ENCODE measurements around the gene OR14J1.
"Not testable (repeated sequence)": the region's sequence is repeated elsewhere in the genome, so short reads cannot be mapped to it uniquely, and the experiment has no call there.

The OR14J1 gene

DNA sequence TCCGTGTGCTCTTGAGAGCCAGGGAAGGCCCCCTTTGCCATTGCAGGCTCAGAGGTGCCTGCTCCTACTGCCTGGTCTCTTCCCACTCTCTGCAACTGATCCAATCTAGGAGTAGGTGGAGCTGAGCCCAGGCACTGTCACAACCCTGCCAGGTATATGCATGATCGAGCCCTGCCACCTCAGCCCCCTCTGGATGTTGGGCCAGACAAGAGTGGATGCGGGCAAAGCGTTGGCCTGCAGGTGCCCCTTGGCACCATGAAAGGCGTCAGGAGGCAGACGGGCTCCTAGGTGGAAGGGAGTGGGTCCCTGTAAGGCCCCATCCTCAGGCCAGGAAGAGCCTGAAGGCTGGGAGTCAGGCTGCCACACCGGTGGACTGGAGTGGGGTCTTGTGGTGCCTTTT, 5.9 kb upstream of the OR14J1 start:
- TF ChIP-seq, protein P1, sequence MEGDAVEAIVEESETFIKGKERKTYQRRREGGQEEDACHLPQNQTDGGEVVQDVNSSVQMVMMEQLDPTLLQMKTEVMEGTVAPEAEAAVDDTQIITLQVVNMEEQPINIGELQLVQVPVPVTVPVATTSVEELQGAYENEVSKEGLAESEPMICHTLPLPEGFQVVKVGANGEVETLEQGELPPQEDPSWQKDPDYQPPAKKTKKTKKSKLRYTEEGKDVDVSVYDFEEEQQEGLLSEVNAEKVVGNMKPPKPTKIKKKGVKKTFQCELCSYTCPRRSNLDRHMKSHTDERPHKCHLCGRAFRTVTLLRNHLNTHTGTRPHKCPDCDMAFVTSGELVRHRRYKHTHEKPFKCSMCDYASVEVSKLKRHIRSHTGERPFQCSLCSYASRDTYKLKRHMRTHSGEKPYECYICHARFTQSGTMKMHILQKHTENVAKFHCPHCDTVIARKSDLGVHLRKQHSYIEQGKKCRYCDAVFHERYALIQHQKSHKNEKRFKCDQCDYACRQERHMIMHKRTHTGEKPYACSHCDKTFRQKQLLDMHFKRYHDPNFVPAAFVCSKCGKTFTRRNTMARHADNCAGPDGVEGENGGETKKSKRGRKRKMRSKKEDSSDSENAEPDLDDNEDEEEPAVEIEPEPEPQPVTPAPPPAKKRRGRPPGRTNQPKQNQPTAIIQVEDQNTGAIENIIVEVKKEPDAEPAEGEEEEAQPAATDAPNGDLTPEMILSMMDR (conservative IDR thresholded peaks at IDR 0.05) = no peak
- H3K27ac ChIP-seq = no peak overlapping the region

DNA sequence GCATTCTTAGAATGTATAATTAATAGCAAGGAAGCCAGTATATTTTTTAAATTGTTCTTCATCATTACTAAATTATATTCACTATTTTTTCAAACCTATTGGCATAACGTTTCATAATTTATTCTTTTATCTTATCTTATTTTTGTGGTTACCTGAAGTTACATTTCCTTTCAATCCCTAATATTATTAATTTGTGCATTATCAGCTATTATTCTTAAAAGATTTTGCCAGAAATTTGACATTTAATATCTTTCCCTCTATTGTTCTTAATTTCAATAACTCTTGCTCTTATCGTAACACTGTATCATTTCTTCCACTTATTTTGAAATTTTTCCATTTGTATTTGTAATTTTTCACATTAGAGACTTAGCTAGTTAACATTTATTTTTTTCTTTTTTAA, 18.4 kb downstream of the OR14J1 start:
- TF ChIP-seq, protein P1 (conservative IDR thresholded peaks at IDR 0.05) = no peak
- no peak overlapping the region for H3K27ac ChIP-seq

DNA sequence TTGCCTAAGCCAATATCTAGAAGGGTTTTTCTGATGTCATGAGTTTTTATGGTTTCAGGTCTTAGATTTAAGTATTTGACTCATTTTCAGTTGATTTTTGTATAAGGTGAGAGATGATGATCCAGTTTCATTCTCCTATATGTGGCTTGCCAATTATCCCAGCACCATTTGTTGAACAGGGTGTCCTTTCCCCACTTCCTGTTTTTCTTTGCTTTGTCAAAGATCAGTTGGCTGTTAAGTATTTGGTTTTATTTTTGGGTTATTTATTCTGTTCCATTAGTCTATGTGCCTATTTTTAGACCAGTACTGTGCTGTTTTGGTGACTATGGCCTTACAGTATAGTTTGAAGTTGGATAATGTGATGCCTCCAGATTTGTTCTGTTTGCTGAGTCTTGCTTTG, 21.8 kb downstream of the OR14J1 start:
- not testable (repeated sequence) for H3K27ac ChIP-seq

DNA sequence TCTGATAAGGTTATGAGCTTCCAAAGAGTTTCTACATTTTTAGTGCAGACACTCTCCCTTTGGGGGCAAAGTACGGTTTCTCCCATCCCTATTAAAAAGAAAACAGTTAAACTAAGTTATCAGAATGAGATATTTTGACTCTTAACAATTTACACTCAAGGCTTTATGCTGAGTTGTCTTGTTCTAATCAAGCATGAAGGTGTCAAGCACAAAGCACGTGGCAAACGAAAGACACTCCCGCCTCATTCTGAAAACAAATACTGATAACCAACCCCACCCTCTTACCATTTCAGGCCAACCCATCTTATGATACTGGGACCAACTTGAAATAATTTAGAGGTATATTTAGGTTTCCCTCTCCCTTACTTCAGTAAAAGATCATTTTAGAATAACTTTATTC, 24.3 kb downstream of the OR14J1 start:
- no peak overlapping the region for H3K27ac ChIP-seq
- TF ChIP-seq, protein P1 (conservative IDR thresholded peaks at IDR 0.05) = no peak

DNA sequence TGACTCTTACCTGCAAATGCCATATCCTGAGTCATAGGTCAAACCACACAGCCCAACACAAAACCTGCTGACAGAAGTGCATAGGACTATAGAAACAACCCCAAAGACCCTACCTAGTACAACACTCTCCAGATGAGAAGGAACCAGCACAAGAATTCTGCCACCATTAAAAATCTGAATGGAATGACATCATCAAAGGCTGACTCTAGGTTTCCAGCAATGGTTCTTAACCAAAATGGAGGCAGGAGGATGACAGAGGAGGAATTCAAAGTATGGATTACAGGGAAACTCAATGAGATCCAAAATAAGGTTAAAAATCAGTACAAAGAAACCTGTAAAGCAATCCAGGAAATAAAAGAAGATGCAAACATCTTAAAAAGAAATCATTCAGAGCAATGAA, 31.2 kb downstream of the OR14J1 start:
- H3K27ac ChIP-seq = no peak overlapping the region
- TF ChIP-seq, protein P1 (conservative IDR thresholded peaks at IDR 0.05) = no peak

DNA sequence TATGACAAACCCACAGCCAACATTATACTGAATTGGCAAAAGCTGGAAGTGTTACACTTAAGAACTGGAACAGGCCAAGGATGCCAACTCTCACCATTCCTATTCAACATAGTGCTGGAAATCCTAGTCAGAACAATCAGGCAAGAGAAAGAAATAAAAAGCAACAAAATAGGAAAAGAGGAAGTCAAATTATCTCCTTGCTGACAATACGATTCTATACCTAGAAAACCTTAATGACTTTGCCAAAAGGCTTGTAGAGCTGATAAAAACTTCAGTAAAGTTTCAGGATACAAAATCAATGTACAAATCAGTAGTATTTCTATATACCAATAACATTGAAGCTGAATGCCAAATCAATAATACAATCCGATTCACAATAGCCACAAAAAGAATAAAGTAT, 34.8 kb downstream of the OR14J1 start:
- no peak overlapping the region for H3K27ac ChIP-seq
- TF ChIP-seq, protein P1 (conservative IDR thresholded peaks at IDR 0.05) = no peak

DNA sequence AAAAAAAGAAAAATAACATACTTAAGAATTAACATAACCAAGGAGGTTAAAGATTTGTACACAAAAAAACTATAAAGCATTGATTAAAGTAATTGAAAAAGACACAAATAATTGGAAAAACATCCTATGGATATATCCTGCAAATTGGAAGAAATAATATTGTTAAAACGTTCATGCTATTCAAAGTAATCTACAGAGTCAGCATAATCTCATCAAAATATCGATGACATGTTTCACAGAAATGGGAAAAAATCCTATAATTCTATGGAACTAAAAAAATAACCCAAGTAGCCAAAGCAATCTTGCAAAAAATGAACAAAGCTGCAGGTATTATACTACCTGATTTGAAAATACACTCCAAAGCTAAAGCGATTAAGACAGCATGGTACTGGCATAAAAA, 43.9 kb downstream of the OR14J1 start:
- TF ChIP-seq, protein P1 (conservative IDR thresholded peaks at IDR 0.05) = no peak
- no peak overlapping the region for H3K27ac ChIP-seq

DNA sequence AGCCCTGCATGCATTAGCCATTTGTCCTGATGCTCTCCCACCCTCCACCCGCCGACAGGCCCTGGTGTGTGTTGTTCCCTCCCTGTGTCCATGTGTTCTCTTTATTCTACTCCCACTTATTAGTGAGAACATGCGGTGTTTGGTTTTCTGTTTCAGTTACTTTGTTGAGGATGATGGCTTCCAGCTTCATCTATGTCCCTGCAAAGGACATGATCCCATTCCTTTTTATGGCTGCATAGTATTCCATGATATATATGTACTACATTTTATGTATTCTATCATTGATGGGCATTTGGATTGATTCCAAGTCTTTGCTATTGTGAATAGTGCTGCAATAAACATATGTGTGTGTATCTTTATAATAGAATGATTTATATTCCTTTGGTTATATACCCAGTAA, 47.8 kb downstream of the OR14J1 start:
- not testable (repeated sequence) for H3K27ac ChIP-seq

DNA sequence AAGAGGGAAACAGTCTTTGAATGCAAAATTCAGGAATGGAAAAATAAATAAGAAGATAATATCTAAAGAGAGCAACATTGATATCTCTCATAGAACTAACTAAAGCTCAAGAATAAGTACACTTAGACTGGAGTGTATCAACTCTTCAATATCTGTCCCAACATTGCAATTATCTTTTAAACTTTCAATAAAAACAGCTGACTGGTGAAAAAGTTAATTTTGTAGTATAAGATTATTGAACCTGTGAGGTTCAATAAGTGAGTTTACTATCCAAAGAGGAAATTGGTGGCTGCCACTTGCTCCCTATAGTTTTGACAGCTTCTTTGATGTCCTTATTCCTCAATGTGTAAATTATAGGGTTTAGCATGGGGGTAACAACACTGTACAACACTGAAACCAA, 53.5 kb downstream of the OR14J1 start:
- H3K27ac ChIP-seq = no peak overlapping the region

More for the DNA sequence above, 53.5 kb downstream of the OR14J1 start:
- TF ChIP-seq, protein P1 (conservative IDR thresholded peaks at IDR 0.05) = no peak

Data from VCaP (cell line).